Right ventricle myocardium inferior (tissue), 1 donor: ENCODE data around the gene FNBP1. TPM values are rescaled to one million over a fixed set of nuclear protein-coding genes. Genes with fewer than 3 reads are reported as not detected.

Experiments
- ATAC-seq: fragments of 200-7000 bp; cut with Tn5 transposase; one replicate; pipeline ENCODE4 v1.9.1; 2020; ENCODE audit warnings: mild to moderate bottlenecking, moderate library complexity
- DNase-seq: peaks from one replicate; pipeline ENCODE4 v3.0.0; 2021; ENCODE audit errors: missing footprints
- intact Hi-C: fragments of 100-400 bp; cut with DNase I; formaldehyde crosslinking; loops from one replicate; pipeline ENCODE4 v1.11.0; 2022
- microRNA-seq: library from miRNA; unstranded; fragments of <30 nt; microRNA quantifications from one replicate; pipeline ENCODE4 v1.2.0, GENCODE V29; 2020
- total RNA-seq: library from RNA; stranded (reverse); fragmentation: NEBNext Ultra II Directional; extraction: Animal tissue kit (Norgen Biotek cat#: 25700); gene quantifications from one replicate; pipeline ENCODE4 v1.2.1, GENCODE V29; 2021
- donor health status: DM: no; HTN: yes; CAD: no; lungs with severe emphysema.

The FNBP1 gene
- total RNA-seq, 1 donor from 2014 or later: 24.2 TPM

DNA sequence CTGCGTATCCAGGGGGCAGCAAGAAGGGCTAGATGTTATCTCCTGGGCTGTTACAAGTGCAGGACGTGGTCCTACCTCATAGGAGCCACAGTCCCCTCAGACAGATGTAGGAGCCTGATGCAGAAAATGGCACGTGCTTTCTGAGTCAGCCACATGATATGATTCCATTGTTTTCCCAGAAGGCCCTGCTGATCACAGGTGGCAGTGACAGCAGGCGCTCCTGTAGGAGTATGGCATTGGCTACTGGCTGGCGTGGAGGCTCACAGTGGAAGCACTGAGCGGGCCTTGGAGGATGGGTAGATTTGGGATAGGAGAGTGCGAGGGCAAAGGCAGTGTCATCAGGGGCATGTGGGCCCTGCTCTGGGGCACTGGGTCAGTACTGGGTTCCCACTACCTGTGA, 185.8 kb downstream of the FNBP1 start:
- DNase-seq: no peak

DNA sequence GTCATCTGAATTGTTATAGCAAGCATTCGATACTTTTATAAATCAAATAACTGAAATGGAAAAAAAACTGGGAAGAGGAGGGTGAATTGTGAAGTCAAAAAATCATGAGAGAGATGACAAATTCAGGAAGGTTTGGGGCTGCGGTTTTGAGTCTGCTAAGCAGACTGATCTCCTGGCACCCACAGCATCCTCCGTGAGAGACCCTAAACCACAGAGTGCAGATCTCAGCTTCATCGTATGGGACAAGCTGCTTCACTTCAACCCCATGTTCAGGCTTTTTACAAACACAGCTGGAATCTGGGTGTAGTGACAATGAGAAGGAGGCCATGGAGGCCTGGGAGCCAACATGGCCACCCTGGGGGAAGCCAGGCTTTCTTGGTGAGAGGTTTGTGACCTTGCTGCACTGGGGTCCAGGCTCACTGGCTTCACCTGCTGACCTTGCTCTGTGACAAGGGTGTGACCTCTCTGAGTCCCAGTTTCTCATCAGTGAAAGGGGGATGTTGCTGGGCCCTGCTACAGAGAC, 188.3 kb downstream of the FNBP1 start:
- ATAC-seq (no peak), DNase-seq (no peak)
- intact Hi-C loops: no loop called here

More for the DNA sequence above, 185.8 kb downstream of the FNBP1 start:
- intact Hi-C loops: no loop called here
- ATAC-seq: no peak

DNA sequence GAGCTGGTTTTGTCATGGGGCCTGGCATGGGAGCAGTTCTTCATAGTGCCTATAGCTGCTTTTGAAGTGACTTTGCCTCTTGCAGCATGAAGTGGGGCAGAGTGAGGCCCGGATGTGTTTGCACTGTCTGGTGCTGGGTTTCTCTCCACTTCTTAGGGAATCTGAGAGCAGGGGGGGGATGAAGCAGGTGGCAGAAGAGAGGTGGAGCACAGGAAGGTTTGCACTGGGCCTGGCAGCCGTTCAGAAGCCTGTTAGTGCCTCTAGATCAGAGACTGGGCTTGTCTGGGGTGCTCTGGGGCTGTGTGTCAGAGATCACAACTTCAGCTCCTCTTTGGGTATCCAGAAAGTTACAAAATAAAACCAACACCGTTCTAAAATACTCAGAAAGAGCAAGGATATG, 189.4 kb downstream of the FNBP1 start:
- intact Hi-C loops: no loop called here
- ATAC-seq (no peak), DNase-seq (no peak)

DNA sequence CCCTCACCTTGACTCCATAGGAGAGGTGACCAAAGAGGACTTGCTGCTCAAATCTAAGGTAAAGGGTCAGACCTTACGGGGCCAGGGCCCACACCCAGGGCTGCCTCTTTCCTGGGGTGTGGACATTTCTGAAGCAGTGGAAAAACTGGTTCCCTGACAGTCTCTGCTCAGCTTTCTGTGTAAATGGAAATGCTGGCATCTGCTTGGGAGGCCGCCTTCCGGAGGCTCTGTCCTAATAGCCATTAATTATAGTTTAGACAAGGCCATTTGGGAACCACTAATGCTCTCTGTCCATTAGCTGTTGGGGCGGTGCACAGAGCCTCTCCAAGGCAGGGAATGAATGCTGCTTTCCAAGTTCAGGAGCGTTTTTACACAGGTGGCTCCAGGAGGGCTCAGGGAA, 190.4 kb downstream of the FNBP1 start:
- ATAC-seq (no peak), DNase-seq (no peak)
- intact Hi-C loops: no loop called here

DNA sequence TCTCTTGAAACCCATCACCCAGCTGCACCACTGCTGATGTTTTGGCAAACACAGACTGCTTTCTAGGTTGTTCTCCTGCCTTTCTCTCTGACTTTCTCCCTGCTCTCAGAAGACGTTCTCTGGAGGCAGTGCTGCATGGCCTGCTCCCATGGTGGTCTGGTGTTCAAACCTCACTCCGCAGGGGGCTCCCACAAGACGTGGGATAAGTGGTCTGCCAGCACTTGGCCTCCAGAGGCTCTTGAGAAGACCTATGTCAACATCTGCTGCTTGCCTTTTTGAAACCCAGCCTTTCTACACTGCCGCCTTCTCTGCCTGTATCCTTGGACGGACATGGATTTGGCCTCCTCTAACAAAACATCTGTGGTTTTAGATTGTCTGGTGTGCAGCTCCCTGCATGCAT, 191.2 kb downstream of the FNBP1 start:
- ATAC-seq (no peak), DNase-seq (peak; percentile 11)
- intact Hi-C loops: no loop called here

DNA sequence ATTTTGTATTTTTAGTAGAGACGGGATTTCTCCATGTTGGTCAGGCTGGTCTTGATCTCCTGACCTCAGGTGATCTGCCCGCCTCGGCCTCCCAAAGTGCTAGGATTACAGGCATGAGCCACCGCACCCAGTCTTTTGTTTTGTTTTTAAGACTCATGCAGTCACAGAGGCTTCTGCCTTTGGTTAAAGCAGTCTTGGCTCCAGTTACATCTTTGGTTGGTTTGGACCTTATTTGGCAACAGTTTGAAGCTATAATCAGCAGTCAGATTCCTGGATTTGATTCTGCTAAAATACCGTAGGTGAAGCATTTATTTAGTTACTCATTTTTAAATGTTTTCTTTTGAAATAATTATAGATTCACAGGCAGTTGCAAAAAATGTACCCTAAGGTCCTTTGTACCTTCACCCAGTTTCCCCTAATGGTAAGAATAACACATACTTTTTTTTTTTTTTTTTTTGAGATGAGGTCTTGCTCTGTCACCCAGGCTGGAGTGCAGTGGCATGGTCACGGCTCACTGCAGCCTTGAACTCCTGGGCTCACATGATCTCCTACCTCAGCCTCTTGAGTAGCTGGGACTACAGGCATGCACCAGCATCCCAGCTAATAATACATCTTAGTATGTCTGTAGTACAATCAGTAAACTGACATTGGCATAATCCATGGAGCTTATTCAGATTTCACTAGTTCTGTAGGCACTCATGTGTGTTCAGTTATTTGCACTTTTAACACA, 192.0 kb downstream of the FNBP1 start:
- DNase-seq: no peak
- no peak for ATAC-seq
- intact Hi-C loops: no loop called here

DNA sequence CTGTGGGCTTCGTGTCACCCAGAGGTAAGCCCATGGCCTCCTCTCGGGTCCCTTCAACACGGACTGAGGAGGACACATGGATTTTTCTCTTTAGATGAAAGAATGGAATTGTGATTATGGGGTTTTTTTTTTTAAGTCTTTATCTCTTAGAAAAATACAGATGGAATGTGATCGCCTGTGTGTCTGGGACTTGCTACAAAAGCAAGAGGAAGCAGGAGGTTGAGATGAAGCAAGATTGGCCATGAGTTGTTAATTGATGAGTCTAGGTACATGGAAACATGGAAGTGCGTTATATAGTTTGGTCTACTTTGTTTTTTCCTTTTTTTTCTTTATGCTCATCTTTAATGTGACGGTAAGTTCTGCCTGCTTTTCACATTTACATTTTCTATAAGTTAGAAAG, 193.1 kb downstream of the FNBP1 start:
- intact Hi-C loops: no loop called here
- ATAC-seq: no peak
- no peak for DNase-seq

DNA sequence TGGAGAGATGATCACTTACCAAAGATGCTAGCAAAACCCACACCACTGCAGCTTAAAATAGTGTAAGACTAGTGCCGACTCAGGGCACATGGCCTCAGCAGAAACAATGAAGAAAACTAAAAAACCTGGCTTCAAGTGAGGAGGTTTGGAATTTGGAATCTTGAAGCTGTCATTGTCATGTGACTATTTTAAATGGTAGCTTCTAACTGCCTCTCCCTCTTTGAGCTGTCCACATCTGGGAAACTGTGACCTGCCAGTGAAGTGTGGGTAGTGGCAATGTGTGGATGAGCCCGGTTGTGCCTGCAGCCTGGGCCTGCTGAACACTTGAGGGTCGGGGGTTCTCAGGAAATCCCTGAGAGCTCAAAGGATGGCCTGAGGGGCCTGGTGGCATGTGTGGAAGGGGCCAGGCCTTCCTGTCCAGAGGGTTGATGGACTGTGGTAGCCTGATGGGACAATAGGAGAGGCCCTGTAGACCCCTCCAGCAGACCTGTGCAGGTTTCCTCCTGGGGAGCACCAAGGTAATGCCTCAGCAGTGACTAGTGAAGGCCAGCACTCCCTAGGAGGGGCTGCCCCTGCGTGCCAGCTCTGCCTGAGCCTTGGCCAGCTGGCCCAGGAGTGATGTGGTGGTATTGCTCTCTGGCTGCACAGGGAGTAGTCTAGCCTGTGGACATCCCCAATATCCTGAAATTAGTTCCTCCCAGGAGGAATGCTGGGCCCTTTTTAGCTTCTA, 194.1 kb downstream of the FNBP1 start:
- DNase-seq: no peak
- no peak for ATAC-seq

DNA sequence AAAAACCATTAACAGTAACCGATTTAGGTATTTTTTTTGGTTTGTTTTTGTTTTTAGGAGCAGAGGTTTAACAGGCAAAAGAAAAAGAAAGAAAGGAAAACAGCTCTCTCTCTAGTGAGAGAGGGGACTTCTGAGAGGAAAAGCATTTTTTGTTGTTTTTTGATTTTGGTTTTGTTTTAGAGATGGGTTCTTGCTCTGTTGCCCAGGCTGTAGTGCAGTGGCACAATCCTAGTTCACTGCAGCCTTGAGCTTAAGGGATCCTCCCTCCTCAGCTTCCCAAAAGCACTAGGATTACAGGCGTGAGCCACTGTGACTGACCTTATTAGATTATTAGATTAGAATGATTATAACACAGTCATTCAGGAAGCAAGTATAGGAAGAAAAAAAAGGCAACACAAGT, 197.6 kb downstream of the FNBP1 start:
- intact Hi-C loops: no loop called here
- no peak for DNase-seq

More for the DNA sequence above, 194.1 kb downstream of the FNBP1 start:
- intact Hi-C loops: no loop called here

DNA sequence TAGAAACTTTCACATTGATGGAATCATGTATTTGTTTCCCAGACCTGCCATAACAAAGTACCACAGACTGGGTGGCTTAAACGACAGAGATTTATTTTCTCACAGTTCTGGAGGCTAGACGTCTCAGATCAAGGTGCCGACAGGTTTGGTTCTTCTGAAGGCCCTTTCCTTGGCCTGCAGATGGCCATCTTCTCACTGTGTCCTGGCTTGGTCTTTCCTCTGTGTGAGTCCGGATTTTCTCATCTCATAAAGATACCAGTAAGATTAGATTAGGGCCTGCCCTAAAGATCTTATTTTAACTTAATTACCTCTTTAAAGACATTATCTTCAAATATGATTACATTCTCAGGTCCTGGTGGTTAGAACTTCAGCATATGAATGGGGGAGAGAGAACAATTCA, 201.9 kb downstream of the FNBP1 start:
- ATAC-seq (no peak), DNase-seq (no peak)
- intact Hi-C loops: no loop called here

More for the DNA sequence above, 197.6 kb downstream of the FNBP1 start:
- ATAC-seq: no peak

DNA sequence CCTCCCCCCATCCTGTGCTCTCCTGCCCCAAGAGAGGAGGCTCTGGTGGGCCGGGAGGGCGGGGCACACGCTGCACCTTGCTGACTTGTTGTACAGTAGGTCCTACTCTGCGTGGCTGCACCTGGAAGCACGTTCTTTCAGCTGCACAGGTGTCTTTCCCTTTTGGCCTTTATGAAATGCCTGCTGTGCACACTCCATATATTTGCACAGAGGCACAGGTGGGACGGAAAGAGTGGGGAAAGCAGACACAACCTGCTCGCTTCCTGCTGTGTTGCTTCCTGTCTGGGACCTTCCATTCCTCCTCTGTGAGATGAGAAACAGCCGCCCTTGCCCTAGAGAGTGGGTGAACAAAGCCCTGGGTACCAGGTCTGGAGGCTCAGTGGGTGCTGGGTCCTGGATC, 203.0 kb downstream of the FNBP1 start:
- intact Hi-C loops: no loop called here
- ATAC-seq: no peak
- no peak for DNase-seq

DNA sequence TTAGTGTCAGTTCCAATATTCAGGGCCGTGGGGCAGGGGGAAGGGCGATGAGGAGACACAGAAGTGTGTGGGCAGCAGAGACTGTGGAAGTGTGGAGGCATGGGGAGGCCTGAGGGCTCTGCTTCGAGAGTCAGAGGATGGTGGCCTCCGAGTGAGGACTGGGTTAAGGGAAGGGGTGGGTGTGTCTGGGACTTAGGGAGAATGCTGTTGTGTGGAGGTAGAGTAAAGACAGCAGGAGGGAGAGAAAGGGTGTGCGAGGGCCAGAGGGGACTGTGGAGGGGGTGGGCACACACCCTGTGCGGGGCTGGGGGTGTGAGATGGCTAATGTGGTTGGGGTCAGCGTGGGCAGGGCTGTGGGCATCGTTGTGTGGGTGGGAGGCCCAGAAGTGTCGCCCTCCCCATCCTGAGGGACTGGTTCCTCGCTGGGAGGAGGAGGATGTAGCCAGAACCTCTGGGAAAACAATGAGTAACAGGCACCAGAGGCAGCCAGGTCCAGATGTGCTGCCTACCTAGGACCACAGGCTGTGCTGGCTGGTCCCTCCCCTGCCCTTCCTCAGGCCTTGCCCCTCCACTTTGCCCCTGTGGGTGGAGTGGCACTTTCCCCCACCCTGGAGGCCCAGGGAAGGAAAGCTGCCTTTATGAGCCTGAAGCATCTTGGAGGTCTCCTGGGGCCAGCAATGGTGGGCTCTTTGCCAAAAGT, 203.5 kb downstream of the FNBP1 start:
- ATAC-seq (no peak), DNase-seq (no peak)
- intact Hi-C loops: no loop called here

DNA sequence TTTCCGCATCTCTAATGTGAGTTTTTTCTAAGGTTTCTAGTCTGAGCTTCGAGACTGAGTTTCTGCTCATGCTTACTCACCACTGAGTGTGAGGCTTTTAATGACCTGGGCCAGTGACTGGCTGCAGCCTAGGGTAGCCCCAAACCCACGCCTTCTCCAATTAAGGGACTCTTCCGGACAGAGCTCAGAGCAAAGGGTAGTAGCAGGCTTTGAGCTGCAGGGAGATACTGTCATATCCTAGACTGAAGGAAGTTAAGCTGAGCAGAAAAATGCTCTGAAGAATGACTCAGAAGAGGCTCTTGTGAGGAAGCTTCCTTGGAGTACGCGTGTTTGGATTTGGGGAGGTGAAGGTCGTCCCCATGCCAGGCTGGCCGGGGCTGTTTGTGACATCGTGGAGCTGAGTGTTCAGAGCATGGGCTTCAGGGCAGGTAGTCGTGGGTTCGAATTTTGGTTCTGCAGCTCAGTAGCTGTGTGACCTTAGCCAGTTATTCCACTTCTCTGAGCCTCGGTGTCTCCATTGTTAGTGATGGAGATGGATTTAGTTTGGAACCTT, 204.2 kb downstream of the FNBP1 start:
- DNase-seq (no peak), ATAC-seq (no peak)
- intact Hi-C loops: no loop called here

Small RNA genes within 50 kb of the gene (microRNA-seq; reads per million reads assigned to microRNA genes)
- gene MIR6855: not detected

Other genes with a start within 250 kb of the FNBP1 start
- gene TOR1B, start 240.0 kb downstream of the FNBP1 start, total RNA-seq: 10.5 TPM
- 12.2 TPM for gene TOR1A, start 219.1 kb downstream of the FNBP1 start, total RNA-seq
- gene C9orf78, start 207.9 kb downstream of the FNBP1 start, total RNA-seq: 32.0 TPM
- gene USP20, start 207.7 kb downstream of the FNBP1 start, total RNA-seq: 14.0 TPM
- gene GPR107, start 10.7 kb upstream of the FNBP1 start, total RNA-seq: 21.8 TPM
- gene NCS1, start 129.2 kb upstream of the FNBP1 start, total RNA-seq: 5.0 TPM
- gene HMCN2, start 222.6 kb upstream of the FNBP1 start, total RNA-seq: 5.7 TPM